ENCODE results near the gene STX12. TPM values are rescaled to one million over a fixed set of nuclear protein-coding genes. Genes with fewer than 3 reads are reported as not detected.

The STX12 gene
- total and polyA plus RNA-seq, 2 experiments from 2014 or later, result 18.5 to 36.5 TPM

GRCh38 chr1:27862004-27862403 is 89.0 kb downstream of the STX12 start:
- H3K36me3 ChIP-seq, result no peaks in the 10 kb centered on the region
- H3K4me1 ChIP-seq (ENCODE audit: low read depth), result no peaks in the 10 kb centered on the region
- TF ChIP-seq CTCF (IDR thresholded peaks at IDR 0.05; ENCODE audit: low read depth, low read length), result no peak
- no peak overlapping the region for H3K27ac ChIP-seq
- H3K4me3 ChIP-seq, result no peak overlapping the region
- H3K9me3 ChIP-seq (ENCODE audit: low read depth), result no peaks in the 10 kb centered on the region
- no peak for DNase-seq (ENCODE audit: low read depth in 1 of 2, low spot score in 1 of 2)
- H3K27me3 ChIP-seq, result no peaks in the 10 kb centered on the region

DNA sequence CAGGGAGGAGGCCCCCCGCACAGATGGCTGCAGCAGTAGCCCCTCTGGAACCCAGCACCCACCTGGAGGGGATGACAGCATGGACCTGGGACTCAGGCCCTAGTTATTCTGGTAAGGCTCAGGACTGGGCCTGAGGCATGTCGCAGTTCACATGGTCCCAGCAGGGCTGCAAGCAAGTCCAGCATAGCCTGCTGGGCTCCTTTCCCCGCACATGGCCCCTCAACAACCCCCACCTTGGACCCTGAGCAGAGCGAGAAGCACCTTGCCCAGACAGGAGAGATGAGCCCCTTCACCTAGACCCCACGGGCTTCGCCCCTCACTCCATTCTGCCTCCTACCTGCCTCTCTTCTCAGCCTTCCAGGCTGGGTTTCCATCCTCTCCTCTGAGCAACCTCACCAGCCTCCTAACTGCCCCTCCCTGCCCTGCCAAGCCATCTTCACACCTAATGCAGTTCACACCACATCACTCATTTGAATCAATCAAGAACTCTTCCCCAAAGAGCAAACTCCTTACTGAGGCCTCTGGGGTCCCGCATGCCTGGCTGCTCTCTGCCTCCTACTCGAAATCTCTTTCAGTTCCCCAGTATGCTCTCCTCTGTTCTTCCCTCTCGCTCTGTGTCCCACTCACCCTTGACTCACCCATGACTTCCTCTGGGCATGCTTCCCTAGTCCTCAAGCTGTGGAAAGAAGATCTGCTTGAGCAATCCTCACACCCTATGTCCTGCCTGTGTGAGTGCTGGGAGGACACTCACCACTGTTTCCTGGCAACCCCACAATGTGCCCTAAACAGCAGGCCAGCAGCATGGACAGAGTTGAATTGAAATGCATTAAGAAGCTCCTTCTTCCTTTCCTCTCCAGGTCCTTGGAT is 89.9 kb downstream of the STX12 start:
- H3K27ac ChIP-seq, result no peak overlapping the region

DNA sequence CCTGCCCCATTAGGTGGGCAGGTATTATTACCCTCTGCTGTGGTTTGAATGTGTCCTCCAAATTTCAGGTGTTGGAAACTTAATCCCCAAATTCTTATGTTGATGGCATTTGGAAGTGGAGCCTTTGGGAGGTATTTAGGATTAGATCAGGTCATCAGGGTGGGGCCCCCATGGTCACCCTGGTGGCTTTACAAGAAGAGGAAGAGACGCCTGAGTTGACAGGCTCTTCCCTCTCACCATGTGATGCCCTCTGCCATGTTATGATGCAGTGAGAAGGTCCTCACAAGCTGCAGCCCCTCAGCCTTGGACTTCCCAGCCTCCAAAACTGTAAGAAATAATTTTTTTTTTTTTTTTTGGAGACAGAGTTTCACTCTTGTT is 90.5 kb downstream of the STX12 start:
- no peaks in the 10 kb centered on the region for H3K9me3 ChIP-seq (ENCODE audit: low read depth)
- no peak overlapping the region for H3K4me3 ChIP-seq
- H3K4me1 ChIP-seq (ENCODE audit: low read depth), result no peaks in the 10 kb centered on the region
- no peak for TF ChIP-seq CTCF (IDR thresholded peaks at IDR 0.05; ENCODE audit: low read depth, low read length)
- DNase-seq (ENCODE audit: low read depth in 1 of 2, low spot score in 1 of 2), result no peak
- no peak overlapping the region for H3K27ac ChIP-seq
- no peaks in the 10 kb centered on the region for H3K36me3 ChIP-seq
- no peaks in the 10 kb centered on the region for H3K27me3 ChIP-seq

More for the DNA sequence above, 89.9 kb downstream of the STX12 start:
- Histone ChIP-seq H3K27me3 (no peaks in the 10 kb centered on the region), H3K36me3 (no peaks in the 10 kb centered on the region), H3K4me3 (no peak overlapping the region), H3K4me1 (ENCODE audit: low read depth) (no peaks in the 10 kb centered on the region), H3K9me3 (ENCODE audit: low read depth) (no peaks in the 10 kb centered on the region)
- no peak for TF ChIP-seq CTCF (IDR thresholded peaks at IDR 0.05; ENCODE audit: low read depth, low read length)
- DNase-seq (ENCODE audit: low read depth in 1 of 2, low spot score in 1 of 2), result peak in 1 of 2 donors; percentile 98

DNA sequence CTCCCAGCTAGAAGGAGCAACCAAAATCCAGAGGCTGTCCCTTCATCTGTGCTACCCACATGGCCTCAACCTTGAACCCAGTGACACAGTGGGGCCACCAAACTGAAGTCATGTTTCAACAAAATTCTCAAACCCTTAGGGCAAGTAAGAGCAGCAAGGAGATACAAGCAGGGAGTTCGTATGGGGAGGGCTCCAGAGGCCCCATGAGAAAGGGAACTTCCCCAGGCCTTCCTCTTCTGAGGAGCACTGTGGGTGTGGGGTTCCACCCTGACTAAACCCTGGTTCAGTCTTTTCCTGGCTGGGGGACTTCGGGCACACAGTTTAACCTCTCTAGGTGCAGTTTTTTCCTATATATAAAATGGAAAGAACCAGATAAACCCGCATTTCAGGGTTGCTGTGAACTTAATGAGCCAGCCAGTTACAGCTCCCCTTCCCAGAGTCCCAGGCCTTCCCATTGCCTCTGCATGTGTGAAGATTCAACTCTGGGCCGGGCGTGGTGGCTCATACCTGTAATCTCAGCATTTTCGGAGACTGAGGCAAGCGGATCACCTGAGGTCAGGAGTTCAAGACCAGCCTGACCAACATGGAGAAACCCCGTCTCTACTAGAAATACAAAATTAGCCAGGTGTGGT is 91.4 kb downstream of the STX12 start:
- Histone ChIP-seq H3K4me1 (ENCODE audit: low read depth) (no peaks in the 10 kb centered on the region), H3K27ac (no peak overlapping the region), H3K36me3 (no peaks in the 10 kb centered on the region), H3K27me3 (no peaks in the 10 kb centered on the region), H3K4me3 (no peak overlapping the region), H3K9me3 (ENCODE audit: low read depth) (no peaks in the 10 kb centered on the region)
- TF ChIP-seq CTCF (IDR thresholded peaks at IDR 0.05; ENCODE audit: low read depth, low read length), result no peak
- DNase-seq (ENCODE audit: low read depth in 1 of 2, low spot score in 1 of 2), result no peak

DNA sequence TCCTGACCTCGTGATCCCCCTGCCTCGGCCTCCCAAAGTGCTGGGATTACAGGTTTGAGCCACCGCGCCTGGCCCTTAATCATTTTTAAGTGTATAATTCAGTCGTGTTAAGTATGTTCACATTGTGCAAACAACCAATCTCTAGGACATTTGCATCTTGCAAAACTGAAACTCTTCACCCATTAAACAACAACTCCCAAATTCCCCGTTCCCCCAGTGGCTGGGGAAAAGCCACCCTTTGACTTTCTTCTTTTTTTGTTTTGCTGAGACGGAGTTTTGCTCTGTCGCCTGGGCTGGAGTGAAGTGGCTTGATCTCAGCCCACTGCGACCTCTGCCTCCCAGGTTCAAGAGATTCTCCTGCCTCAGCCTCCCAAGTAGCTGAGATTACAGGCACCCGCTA is 92.8 kb downstream of the STX12 start:
- H3K36me3 ChIP-seq, result no peaks in the 10 kb centered on the region
- no peaks in the 10 kb centered on the region for H3K4me1 ChIP-seq (ENCODE audit: low read depth)
- no peak for DNase-seq (ENCODE audit: low read depth in 1 of 2, low spot score in 1 of 2)
- no peaks in the 10 kb centered on the region for H3K9me3 ChIP-seq (ENCODE audit: low read depth)
- H3K4me3 ChIP-seq, result no peak overlapping the region
- H3K27me3 ChIP-seq, result no peaks in the 10 kb centered on the region
- no peak overlapping the region for H3K27ac ChIP-seq
- no peak for TF ChIP-seq CTCF (IDR thresholded peaks at IDR 0.05; ENCODE audit: low read depth, low read length)
